Chondrocyte (in vitro differentiated cells): ENCODE data around the gene CACYBP. TPM values are rescaled to one million over a fixed set of nuclear protein-coding genes. Genes with fewer than 3 reads are reported as not detected.

Source experiments
- DNase-seq: peaks from one replicate; pipeline ENCODE4 v3.0.0; 2021; ENCODE audit warnings: mixed read lengths, low spot score
- H3K27ac Mint-ChIP-seq: one replicate; pipeline ENCODE4 v1.8.0; 2021; ENCODE audit warnings: mild to moderate bottlenecking, moderate library complexity, mixed read lengths; ENCODE audit not compliant: unreplicated experiment
- H3K27me3 Mint-ChIP-seq: 2 replicates; pipeline ENCODE4 v1.8.0; 2021; ENCODE audit warnings: low read depth, mixed read lengths
- H3K36me3 Mint-ChIP-seq: 2 replicates; pipeline ENCODE4 v1.8.0; 2021; ENCODE audit warnings: low read depth, mixed read lengths
- H3K4me1 Mint-ChIP-seq: 2 replicates; pipeline ENCODE4 v1.8.0; 2021; ENCODE audit warnings: low read depth, mild to moderate bottlenecking, mixed read lengths
- H3K4me3 Mint-ChIP-seq: one replicate; pipeline ENCODE4 v1.8.0; 2021; ENCODE audit warnings: mild to moderate bottlenecking, moderate library complexity, mixed read lengths; ENCODE audit not compliant: unreplicated experiment
- H3K9me3 Mint-ChIP-seq: 2 replicates; pipeline ENCODE4 v1.8.0; 2021; ENCODE audit warnings: low read depth, mixed read lengths
- total RNA-seq: library from RNA; stranded (reverse); gene quantifications from 3 replicates; pipeline ENCODE4 v1.2.1, GENCODE V29; 2021
- TF ChIP-seq, protein P1 (sequence below): fragments of 200-600 bp; sonication (generic); IDR thresholded peaks from 2 replicates; pipeline ENCODE4 v1.5.0; 2021; ENCODE audit warnings: antibody characterized with exemption, mild to moderate bottlenecking, moderate library complexity

Gene CACYBP
- total RNA-seq, 1 donor from 2014 or later = 65.4 TPM

DNA sequence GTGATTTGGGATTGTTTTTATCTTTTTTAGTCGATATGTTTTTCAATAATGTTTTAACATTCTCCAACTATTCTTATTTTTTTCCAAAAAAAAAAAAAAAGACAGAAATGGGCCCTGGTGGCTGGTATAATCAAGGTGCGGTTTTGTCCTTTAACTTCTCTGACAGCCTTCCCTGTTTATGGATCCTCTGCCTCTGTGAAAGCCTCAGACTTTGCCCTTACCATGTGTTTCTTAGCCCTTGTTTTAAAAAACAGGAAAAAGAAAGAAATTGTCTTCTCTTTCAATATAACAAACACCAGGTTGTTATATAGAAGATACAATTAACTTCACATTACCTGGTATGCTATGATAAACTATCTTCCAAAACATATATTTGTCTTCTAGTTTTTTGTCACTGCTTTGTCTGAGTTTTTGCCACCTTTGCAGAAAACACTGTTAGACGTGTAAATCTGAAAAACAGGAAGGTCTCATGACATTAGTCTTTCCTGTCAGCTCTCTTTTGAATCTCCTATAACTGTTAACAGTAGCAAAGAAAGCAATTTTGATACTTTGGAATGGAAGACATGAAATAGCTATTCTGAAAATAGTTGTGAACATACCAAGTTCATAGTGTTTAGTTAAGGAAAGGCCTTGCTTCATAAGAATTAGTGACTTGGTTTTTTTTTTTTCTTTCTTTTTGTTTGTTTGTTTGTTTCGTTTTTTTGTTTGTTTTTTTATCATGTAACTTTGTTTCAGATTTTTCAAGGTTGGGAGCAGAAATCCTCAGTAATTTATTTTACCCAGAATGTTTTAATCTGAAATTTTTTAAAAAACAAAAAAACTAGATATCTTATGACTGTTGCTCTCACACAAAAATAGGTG lies 31.7 kb upstream of the CACYBP start:
- TF ChIP-seq, protein P1, sequence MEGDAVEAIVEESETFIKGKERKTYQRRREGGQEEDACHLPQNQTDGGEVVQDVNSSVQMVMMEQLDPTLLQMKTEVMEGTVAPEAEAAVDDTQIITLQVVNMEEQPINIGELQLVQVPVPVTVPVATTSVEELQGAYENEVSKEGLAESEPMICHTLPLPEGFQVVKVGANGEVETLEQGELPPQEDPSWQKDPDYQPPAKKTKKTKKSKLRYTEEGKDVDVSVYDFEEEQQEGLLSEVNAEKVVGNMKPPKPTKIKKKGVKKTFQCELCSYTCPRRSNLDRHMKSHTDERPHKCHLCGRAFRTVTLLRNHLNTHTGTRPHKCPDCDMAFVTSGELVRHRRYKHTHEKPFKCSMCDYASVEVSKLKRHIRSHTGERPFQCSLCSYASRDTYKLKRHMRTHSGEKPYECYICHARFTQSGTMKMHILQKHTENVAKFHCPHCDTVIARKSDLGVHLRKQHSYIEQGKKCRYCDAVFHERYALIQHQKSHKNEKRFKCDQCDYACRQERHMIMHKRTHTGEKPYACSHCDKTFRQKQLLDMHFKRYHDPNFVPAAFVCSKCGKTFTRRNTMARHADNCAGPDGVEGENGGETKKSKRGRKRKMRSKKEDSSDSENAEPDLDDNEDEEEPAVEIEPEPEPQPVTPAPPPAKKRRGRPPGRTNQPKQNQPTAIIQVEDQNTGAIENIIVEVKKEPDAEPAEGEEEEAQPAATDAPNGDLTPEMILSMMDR = no peak
- no peak overlapping the region for H3K4me3 Mint-ChIP-seq
- no peak for DNase-seq
- H3K9me3 Mint-ChIP-seq = no peaks in the 10 kb centered on the region
- peaks cover 63% of the 10 kb centered on the region for H3K4me1 Mint-ChIP-seq
- no peaks in the 10 kb centered on the region for H3K36me3 Mint-ChIP-seq
- H3K27me3 Mint-ChIP-seq = no peaks in the 10 kb centered on the region
- peak overlapping the region; percentile 94 for H3K27ac Mint-ChIP-seq

GRCh38 chr1:174968750-174969244 lies 30.9 kb upstream of the CACYBP start:
- Mint-ChIP-seq H3K27me3 (no peaks in the 10 kb centered on the region), H3K4me3 (peak overlapping the region; percentile 11), H3K4me1 (peaks cover 56% of the 10 kb centered on the region), H3K36me3 (no peaks in the 10 kb centered on the region), H3K9me3 (no peaks in the 10 kb centered on the region), H3K27ac (peak overlapping the region; percentile 94)
- no peak for DNase-seq
- TF ChIP-seq, protein P1 = no peak

GRCh38 chr1:174969977-174970376 lies 29.8 kb upstream of the CACYBP start:
- H3K4me3 Mint-ChIP-seq = no peak overlapping the region
- TF ChIP-seq, protein P1 = no peak
- H3K27ac Mint-ChIP-seq = no peak overlapping the region
- no peaks in the 10 kb centered on the region for H3K36me3 Mint-ChIP-seq
- no peak for DNase-seq
- no peaks in the 10 kb centered on the region for H3K9me3 Mint-ChIP-seq
- peaks cover 44% of the 10 kb centered on the region for H3K4me1 Mint-ChIP-seq
- no peaks in the 10 kb centered on the region for H3K27me3 Mint-ChIP-seq

DNA sequence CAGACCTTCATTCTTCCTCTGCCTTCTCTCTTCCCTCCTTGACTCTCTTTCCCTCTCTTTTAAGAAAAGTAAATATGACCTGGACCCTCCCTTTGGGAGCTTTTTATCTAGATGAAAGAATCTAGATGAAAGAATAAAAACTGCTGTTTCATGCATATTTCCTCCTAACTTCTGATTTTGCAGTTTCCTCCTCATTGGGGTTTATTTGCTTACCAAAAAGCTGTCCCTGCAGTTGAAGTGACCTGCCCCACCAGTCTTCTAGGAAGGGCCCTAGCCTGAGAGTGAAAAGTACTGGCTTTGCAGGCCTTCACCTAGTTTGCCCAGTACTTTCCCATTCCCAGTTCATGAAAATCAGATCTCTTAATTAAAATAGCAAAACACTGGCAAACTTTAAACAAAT lies 28.3 kb upstream of the CACYBP start:
- no peaks in the 10 kb centered on the region for H3K27me3 Mint-ChIP-seq
- TF ChIP-seq, protein P1 = no peak
- no peak overlapping the region for H3K4me3 Mint-ChIP-seq
- peaks cover 31% of the 10 kb centered on the region for H3K4me1 Mint-ChIP-seq
- no peaks in the 10 kb centered on the region for H3K9me3 Mint-ChIP-seq
- DNase-seq = no peak
- H3K27ac Mint-ChIP-seq = no peak overlapping the region
- H3K36me3 Mint-ChIP-seq = peaks cover 4% of the 10 kb centered on the region

DNA sequence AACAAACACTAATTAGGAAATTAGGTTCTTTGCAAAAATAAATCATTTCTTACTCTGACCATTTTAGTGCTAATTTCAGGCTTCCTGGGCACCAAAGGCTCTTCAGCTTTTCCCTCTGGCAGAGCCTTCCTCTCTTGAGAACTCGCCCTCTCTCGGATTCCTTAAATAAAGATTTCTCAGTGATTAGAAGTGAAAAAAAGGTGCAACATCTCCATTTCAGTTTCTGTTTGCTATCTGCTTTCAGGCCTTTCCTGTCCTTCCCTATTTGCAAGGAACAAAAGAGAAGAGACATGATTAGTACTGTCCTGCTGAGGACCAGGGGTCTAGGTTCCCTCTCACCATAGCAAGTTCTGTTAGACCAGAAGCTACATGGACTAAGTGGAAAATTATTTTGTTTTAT lies 27.8 kb upstream of the CACYBP start:
- H3K4me3 Mint-ChIP-seq = no peak overlapping the region
- H3K27ac Mint-ChIP-seq = no peak overlapping the region
- TF ChIP-seq, protein P1 = no peak
- no peak for DNase-seq
- H3K9me3 Mint-ChIP-seq = no peaks in the 10 kb centered on the region
- no peaks in the 10 kb centered on the region for H3K27me3 Mint-ChIP-seq
- H3K4me1 Mint-ChIP-seq = peaks cover 34% of the 10 kb centered on the region
- peaks cover 4% of the 10 kb centered on the region for H3K36me3 Mint-ChIP-seq
